Mucosa of descending colon (tissue), 3 donors: ENCODE data around the gene CYBRD1. TPM values are rescaled to one million over a fixed set of nuclear protein-coding genes. Genes with fewer than 3 reads are reported as not detected.
"Not testable (repeated sequence)": the region's sequence is repeated elsewhere in the genome, so short reads cannot be mapped to it uniquely, and the experiment has no call there.

ENCODE experiments used
- ATAC-seq: fragments of 200-7000 bp; cut with Tn5 transposase; one replicate; pipeline ENCODE4 v1.9.1; 2020; ENCODE audit warnings: mild to moderate bottlenecking, moderate library complexity
- DNase-seq, 3 donors: peaks; one replicate each; pipeline ENCODE4 v3.0.0-alpha.2; 2020
- H3K36me3 ChIP-seq: fragments of 200-600 bp; one replicate; pipeline ENCODE4 v1.8.0; 2021; ENCODE audit warnings: low read depth, mild to moderate bottlenecking
- H3K4me1 ChIP-seq: fragments of 200-600 bp; one replicate; pipeline ENCODE4 v1.8.0; 2021; ENCODE audit warnings: low read depth, mild to moderate bottlenecking
- H3K4me3 ChIP-seq: fragments of 200-600 bp; one replicate; pipeline ENCODE4 v1.8.0; 2021; ENCODE audit warnings: mild to moderate bottlenecking
- H3K9me3 ChIP-seq: fragments of 200-600 bp; one replicate; pipeline ENCODE4 v1.8.0; 2021; ENCODE audit warnings: mild to moderate bottlenecking
- CTCF ChIP-seq: fragments of 200-600 bp; IDR thresholded peaks from one replicate; pipeline ENCODE4 v1.8.0; 2022; ENCODE audit warnings: antibody characterized with exemption, mild to moderate bottlenecking
- intact Hi-C, 2 donors: fragments of 100-400 bp; cut with DNase I in 1 of 2; cut with micrococcal nuclease in 1 of 2; formaldehyde crosslinking; loops; one replicate each; pipeline versions ENCODE4 v1.11.0 to v1.11.1; 2022; cut with DNase I, micrococcal nuclease
- total RNA-seq, 3 donors: library from RNA; stranded (reverse); fragmentation: NEBNext Ultra II Directional in 2 of 3; extraction: Animal tissue kit (Norgen Biotek cat#: 25700) in 2 of 3; gene quantifications; one replicate each; pipeline versions ENCODE4 v1.2.1 to v1.2.4, GENCODE V29; 2021 to 2023
- donor health status: DM: no; HTN: no; CAD: no; lungs with moderate emphysema.
- donor health status: DM: no; HTN: no; CAD: no.
- donor health status: DM: no; HTN: yes; CAD: no.

CYBRD1 gene
- total RNA-seq, 3 donors from 2014 or later, result 24.7 to 103 (median 36.5) TPM

GRCh38 chr2:171490577-171490976, 31.7 kb upstream of the CYBRD1 start:
- ATAC-seq, result peak; percentile 91
- Histone ChIP-seq H3K4me3 (no peak overlapping the region), H3K4me1 (peaks cover 4% of the 10 kb centered on the region), H3K36me3 (no peaks in the 10 kb centered on the region), H3K9me3 (no peaks in the 10 kb centered on the region)
- DNase-seq, result peak in 2 of 3 donors; percentile 51 to 64
- intact Hi-C loops, result no loop called here
- TF ChIP-seq CTCF, result no peak

- TF ChIP-seq CTCF, result no peak
- no peaks in the 10 kb centered on the region for H3K36me3 ChIP-seq
- ATAC-seq (no peak), DNase-seq (no peak)
- H3K4me1 ChIP-seq, result peaks cover 4% of the 10 kb centered on the region
- H3K9me3 ChIP-seq, result no peaks in the 10 kb centered on the region
- intact Hi-C loops, result no loop called here
- H3K4me3 ChIP-seq, result no peak overlapping the region
Observed at GRCh38 chr2:171491292-171491691, 31.0 kb upstream of the CYBRD1 start.

- no peak overlapping the region for H3K4me3 ChIP-seq
- TF ChIP-seq CTCF, result no peak
- intact Hi-C loops, result no loop called here
- H3K4me1 ChIP-seq, result peaks cover 4% of the 10 kb centered on the region
- DNase-seq, result peak in 2 of 3 donors; percentile 55 to 75
- peak; percentile 71 for ATAC-seq
- H3K36me3 ChIP-seq, result no peaks in the 10 kb centered on the region
- no peaks in the 10 kb centered on the region for H3K9me3 ChIP-seq
Observed at GRCh38 chr2:171492664-171493063, 29.6 kb upstream of the CYBRD1 start.

GRCh38 chr2:171497664-171498063, 24.6 kb upstream of the CYBRD1 start:
- H3K4me1 ChIP-seq, DNase-seq, ATAC-seq, H3K36me3 ChIP-seq, H3K9me3 ChIP-seq, H3K4me3 ChIP-seq, intact Hi-C loops: not testable (repeated sequence)

GRCh38 chr2:171505374-171505773, 16.9 kb upstream of the CYBRD1 start:
- ATAC-seq (peak; percentile 71), DNase-seq (no peak)
- no peaks in the 10 kb centered on the region for H3K4me1 ChIP-seq
- no peaks in the 10 kb centered on the region for H3K36me3 ChIP-seq
- TF ChIP-seq CTCF, result no peak
- no peak overlapping the region for H3K4me3 ChIP-seq
- H3K9me3 ChIP-seq, result no peaks in the 10 kb centered on the region
- intact Hi-C loops, result no loop called here

GRCh38 chr2:171509945-171510731, 12.1 kb upstream of the CYBRD1 start:
- ATAC-seq (peak; percentile 38), DNase-seq (no peak)
- H3K4me3 ChIP-seq, result no peak overlapping the region
- no peaks in the 10 kb centered on the region for H3K4me1 ChIP-seq
- TF ChIP-seq CTCF, result no peak
- H3K9me3 ChIP-seq, result no peaks in the 10 kb centered on the region
- no peaks in the 10 kb centered on the region for H3K36me3 ChIP-seq
- intact Hi-C loops, result no loop called here
